Limb (tissue), 2 donors: Measurements from ENCODE around the gene TIMM44.
"Not testable (repeated sequence)": the region's sequence is repeated elsewhere in the genome, so short reads cannot be mapped to it uniquely, and the experiment has no call there.

Experiments
- DNase-seq, 2 donors: peaks; one replicate each; pipeline ENCODE4 v3.0.0-alpha.2; 2016; ENCODE audit errors: extremely low spot score in 2 of 2

The TIMM44 gene

DNA sequence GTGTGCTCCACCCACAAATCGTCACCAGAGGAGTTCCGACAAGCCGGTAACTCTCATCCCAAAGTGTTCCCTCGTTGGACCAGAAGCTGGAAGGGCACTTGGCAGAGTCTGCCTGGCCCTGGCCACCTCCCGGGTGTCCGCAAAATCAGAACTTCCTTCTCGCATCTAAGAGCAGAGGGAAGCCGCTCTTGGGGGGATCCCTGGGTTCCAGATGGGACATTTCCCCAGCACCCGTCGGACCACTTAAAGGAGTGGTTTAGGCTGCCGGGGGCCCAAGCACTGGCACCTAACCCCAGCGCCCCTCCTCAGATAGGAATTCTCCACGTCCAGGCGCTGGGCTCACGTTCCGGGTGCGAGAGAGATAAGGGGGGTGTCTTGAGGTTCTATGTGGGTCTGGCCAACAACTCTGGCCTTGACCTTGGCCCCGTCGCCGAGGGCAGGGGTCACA, 40.6 kb downstream of the TIMM44 start:
- no peak for DNase-seq

DNA sequence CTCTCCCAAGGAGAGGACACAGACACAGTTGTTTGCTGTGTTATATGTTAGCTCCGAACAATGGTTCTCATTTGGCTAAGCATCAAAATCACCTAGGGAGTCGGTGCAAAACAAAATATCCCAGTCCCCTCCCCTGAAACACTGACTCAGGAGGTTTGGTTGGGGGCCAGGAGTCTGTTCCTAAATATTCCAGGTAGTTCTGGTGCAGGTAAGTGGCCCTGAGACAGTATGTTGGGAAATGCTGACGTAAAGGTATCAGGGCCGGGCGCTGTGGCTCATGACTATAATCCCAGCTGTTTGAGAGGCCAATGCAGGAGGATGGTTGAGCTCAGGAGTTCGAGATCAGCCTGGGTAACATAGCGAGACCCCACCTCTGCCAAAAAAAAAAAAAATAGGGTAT, 42.1 kb downstream of the TIMM44 start:
- DNase-seq, result no peak

DNA sequence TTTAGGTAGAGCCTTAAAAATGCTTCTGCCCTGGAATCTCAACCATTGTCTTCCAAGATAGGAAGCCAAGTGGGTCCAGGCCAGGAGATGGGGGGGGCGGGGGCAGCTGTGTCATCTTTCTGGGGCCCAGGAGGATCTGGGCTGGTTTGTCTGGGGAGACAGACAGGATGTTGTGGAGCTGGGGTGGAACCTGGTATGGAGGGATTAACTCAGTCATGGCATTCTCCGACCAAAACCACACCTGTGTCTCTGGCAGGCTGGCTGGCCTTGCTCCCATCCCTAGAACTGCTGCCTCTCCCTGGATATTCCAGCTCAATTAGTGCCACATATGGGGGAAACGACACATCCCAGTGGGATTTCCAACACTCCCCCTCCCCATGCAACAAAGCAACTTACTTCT, 42.5 kb downstream of the TIMM44 start:
- DNase-seq, result no peak

DNA sequence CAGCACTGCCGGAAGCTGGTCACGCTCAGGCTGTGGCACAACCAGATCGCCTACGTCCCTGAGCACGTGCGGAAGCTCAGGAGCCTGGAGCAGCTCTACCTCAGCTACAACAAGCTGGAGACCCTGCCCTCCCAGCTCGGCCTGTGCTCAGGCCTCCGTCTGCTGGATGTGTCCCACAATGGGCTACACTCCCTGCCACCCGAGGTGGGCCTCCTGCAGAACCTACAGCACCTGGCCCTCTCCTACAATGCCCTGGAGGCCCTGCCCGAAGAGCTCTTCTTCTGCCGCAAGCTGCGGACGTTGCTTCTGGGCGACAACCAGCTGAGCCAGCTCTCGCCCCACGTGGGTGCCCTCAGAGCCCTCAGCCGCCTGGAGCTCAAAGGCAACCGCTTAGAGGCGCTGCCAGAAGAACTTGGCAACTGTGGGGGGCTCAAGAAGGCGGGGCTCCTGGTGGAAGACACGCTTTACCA, 43.0 kb downstream of the TIMM44 start:
- DNase-seq, result no peak

DNA sequence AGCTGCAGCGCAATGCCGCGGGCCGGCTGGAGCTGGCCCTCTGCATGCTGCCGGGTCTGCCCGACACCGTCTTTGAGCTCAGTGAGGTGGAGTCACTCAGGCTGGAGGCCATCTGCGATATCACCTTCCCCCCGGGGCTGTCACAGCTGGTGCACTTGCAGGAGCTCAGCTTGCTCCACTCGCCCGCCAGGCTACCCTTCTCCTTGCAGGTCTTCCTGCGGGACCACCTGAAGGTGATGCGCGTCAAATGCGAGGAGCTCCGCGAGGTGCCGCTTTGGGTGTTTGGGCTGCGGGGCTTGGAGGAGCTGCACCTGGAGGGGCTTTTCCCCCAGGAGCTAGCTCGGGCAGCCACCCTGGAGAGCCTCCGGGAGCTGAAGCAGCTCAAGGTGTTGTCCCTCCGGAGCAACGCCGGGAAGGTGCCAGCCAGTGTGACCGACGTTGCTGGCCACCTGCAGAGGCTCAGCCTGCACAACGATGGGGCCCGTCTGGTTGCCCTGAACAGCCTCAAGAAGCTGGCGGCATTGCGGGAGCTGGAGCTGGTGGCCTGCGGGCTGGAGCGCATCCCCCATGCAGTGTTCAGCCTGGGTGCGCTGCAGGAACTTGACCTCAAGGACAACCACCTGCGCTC, 43.6 kb downstream of the TIMM44 start:
- DNase-seq, result no peak

DNA sequence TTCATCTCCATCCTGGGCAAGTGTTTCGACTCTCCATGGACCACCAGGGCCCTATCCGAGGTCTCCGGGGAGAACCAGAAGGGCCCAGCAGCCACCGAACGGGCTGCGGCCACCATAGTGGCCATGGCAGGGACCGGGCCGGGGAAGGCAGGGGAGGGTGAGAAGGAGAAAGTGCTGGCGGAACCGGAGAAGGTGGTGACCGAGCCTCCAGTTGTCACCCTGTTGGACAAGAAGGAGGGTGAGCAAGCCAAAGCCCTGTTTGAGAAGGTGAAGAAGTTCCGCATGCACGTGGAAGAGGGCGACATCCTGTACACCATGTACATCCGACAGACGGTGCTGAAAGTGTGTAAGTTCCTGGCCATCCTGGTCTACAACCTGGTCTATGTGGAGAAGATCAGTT, 44.5 kb downstream of the TIMM44 start:
- no peak for DNase-seq

DNA sequence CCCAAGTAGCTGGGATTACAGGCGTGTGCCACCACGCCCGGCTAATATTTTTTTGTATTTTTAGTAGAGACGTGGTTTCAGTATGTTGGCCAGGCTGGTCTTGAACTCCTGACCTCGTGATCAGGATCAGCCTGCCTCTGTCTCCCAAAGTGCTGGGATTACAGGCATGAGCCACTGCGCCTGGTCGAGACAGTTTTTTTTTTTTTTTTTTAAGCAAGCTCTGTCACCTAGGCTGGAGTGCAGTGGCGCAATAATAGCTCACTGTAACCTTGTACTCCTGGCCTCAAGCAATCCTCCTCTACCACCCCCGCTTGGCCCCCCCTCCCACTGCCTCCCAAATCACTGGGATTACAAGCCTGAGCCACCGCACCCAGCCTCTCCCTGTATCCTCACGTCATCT, 46.2 kb downstream of the TIMM44 start:
- no peak for DNase-seq

DNA sequence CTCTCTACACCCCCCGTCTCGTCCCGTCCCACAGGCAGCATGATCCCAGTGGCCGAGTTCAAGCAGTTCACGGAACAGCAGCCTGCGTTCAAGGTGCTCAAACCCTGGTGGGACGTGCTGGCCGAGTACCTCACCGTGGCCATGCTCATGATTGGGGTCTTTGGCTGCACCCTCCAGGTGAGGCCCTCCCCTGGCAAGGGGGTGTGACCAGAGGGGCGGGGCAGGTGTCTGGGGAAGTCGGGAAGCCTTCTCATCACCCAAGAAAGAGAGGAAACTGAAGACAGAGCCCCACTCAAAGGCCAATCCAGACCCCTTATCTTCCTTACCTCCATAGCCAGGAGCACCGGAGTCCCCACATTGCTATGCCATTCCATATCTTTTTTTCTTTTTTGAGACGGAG, 47.9 kb downstream of the TIMM44 start:
- no peak for DNase-seq

DNA sequence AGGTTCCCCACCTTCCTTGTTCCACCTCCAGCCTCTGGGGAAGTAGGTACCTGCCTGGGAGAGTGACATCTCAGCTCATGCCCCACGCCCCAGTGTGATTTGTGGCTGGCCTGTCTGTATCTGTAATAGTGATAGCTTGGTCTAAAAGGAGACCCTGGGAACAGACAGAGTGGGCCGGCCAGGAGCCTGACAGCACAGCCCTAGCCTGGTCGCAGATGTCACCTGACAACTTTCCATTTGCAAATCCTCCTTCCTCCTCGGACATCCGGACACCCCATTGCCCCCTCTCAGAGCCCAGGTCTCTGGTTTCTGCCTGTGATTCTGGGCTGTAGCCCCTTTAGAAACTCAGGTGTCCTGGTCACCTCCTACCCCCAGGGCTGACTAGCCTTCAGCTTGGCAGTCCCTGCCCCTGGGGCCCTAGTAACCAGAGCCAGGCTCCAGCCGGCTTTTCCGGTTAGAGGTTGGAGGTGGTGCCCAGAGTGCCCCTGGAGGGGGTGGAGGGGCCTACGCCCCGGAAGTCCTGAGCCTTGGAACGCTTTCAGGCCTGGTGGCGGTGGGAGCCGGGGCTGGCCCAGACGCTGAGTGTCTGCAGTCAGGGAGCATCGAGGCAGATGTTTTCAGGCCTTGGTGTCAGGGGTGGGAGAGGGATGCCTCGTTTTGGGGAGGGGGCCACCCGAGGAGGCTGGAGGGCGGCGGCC, 48.7 kb downstream of the TIMM44 start:
- no peak for DNase-seq

DNA sequence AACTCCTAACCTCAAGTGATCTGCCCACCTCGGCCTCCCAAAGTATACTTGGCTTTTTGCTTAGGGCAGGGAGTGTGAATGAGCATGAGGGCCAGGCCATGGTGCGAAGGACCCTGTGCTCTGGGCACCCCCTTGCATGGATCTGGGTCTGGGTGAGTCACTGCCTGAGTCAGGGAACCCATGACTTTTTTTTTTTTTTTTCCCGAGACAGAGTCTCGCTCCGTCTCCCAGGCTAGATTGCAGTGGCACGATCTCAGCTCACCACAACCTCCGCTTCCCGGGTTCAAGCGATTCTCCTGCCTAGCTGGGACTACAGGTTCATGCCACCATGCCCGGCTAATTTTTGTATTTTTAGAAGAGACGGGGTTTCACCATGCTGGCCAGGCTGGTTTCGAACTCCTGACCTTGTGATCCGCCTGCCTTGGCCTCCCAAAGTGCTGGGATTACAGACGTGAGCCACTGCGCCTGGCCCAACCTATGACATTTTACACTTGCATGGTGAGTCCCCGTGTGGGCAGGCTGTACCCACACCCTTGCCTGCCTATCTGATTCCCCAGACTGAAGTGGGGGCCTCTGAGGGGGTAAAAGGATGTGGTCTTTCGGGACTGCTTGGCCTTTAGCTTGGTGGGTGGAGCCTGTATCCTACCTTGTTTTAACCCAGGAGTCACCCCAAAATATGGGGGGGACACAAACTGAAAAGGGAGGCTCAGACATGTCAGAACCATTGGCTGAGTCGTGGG, 49.9 kb downstream of the TIMM44 start:
- DNase-seq, result not testable (repeated sequence)

DNA sequence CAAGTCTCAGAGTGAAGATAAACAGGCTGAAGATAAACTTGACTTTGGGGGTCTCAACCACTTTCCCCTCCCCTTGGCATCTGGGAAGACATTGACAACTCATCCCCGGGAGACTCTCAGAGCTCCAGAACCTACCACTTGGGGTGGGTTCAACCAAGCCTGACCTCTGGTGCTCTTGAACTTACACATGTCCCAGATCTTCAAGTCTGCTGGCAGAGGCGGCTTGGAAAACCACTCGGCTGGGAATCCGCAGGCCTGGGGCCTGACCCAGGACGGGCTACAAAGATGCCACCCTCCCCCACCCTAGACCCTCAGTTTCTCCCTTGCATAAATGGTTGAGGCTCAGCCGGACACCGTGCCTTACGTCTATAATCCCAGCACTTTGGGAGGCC, 54.6 kb downstream of the TIMM44 start:
- DNase-seq, result no peak

DNA sequence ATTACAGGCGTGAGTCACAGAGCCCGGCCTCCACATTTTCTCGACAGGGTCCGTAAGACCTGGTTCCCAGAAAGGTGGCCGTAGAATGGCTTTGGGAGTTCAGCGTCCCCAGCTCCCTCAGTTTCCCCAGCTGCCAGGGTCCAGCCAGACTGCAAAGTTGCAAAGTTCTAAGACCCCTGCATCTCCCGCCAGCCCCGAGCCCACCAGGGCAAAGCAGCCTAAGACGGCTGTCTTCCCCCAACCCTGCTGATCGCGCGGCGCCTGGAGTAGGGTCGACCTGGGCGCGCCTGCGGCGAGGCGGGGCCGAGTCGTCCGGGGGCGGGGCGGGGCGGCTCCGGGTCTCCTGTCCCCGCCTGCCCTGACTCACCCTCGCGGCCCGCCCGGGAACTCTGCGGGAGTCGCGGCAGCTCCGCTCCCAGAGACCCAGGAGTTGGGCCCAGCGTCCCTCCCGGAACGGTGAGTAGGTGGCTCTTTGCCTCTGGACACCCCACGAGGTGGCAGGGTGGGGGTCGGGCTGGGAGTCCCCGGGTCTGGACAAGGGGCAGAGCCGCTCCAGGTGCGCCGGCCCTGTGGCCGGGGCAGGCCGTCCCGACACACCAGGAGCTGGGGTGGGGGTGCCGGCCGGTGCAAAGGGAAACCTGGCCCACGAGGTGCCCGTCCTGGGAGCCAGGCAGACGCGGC, 55.2 kb downstream of the TIMM44 start, which contains the start of gene LRRC8E:
Gene LRRC8E, plus strand, starts transcription at position 366 of the 681 bp plus-strand sequence. CDS start 7,094 bp downstream, outside the sequence.
- peak in 1 of 2 donors; percentile 57 for DNase-seq

DNA sequence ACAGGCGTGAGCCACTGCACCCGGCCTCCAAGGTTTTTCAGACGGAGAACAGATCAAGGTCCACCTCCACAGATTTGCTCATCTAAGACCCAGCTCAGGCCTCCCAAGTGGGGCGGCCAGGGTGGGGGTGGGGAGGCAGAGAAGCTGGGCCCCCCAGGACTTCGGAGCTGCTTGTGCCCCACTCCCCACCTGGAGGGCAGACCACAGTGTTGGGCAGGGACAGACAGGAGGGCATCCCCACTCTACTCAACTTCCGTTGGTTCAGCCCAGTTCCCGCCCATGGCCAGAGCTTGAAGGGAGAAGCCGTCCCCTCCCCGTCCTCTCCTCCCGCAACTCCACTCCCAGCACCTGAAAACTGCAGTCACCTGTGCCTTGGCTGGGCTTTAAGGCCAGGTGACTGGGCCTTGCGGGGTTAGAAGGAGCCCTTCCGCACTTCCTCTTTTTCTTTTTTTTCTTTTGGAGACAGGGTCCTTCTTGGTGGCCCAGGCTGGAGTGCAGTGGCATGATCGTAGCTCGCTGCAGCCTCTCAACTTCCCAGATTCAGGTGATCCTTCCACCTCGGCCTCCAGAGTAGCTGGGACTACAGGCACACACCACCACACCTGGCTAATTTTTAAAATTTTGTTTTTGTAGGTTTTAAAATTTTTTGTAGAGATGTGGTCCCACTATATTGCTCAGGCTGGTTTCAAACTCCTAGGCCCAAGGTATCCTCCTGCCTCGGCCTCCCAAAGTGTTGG, 55.9 kb downstream of the TIMM44 start:
- no peak for DNase-seq

DNA sequence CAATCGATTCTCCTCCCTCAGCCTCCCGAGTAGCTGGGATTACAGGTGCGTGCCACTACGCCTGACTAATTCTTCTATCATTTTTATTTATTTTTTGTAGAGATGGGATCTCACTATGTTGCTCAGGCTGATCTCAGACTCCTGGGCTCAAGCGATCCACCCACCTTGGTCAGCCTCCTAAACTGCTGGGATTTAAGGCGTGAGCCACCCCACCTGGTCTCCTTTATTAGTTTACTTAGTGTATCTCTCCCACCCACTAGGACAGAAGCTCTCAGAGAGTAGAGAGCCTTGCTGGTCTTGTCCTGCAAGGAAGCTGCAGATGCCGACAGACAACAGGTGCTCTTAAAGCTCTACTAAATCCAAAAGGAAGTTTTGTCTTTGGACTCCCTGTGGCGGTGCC, 57.6 kb downstream of the TIMM44 start:
- no peak for DNase-seq

DNA sequence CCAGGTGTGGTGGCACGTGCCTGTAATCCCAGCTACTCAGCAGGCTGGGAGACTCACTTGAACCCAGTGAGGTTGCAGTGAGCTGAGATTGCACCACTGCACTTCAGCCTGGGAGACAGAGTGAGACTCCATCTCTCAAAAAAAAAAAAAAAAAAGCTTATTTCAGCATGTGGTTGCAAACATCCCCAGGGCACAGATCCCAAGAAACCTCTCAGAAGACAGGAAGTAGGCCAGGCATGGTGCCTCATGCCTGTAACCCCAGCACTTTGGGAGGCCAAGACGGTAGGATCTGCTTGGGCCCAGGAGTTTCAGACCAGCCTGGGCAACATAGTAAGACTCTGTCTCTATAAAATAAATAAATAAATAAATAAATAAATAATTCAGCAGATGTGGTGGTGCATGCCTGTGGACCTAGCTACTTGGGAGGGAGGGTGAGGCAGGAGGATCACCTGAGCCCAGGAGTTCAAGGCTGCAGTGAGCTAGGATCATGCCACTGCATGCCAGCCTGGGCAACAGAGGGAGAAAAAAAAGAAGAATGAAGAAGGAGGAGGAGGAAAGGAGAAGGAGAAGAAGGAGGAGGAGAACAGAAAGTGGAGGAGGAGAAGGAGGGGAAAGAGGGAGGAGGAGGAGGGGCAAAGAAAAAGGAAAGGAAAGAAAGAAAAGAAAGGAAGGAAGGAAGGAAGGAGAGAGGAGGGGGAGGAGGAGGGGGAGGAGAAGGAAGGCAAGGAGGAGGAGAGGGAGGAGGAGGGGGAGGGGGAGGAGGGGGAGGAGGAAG, 59.5 kb downstream of the TIMM44 start:
- no peak for DNase-seq

DNA sequence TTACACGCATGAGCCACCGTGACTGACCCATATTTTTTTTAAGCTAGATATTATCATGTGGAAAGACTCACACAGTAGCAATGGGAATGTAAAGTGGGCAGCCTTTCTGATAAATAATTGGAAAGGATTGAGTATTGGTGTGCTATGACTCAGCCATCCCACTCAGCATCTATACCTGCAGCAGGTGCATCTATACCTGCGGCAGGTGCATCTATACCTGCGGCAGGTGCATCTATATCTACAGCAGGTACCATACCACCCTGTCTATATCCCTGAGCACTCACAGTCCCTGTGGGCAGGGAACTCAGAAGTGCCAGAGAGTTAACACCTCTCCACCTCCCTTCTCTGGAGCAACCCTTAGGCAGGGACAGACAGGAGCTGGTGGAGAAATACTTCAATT, 60.4 kb downstream of the TIMM44 start:
- DNase-seq, result no peak

DNA sequence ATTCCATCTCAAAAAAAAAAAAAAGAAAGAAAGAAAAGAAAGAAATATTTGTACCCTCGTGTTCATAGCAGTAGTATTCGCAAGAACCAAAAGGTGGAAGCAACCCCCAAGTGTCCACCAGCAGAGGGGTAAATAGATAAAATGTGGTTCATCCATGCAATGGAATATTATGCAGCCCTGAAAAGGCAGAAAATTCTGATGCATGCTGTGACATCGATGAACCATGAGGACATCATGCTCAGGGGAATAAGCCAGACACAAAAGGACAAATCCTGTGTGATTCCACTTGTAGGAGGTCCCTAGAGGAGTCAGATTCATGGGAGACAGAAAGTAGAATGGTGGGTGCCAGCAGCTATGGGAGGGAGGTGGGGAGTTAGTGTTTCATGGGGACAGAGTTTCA, 61.6 kb downstream of the TIMM44 start:
- DNase-seq, result no peak

DNA sequence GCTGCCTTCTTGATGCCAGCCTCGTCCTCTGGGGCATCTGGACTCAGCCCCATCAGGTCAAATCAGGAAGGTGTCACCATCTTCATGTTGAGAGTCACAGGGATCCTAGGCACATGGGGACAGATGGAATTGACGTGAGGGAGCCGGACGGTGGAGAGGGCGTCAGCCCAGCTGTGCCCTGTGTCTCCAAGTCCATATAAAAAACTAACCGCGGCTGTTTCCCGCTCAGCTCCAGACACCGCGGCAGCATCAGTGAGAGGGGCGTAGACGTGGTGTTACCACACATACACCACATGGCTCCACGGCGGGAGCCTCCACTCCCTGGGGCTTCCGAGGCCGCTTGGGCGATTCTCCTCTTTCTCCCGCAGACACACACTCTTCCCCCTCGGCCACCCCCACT, 63.6 kb downstream of the TIMM44 start:
- DNase-seq, result peak in 1 of 2 donors; percentile 38

DNA sequence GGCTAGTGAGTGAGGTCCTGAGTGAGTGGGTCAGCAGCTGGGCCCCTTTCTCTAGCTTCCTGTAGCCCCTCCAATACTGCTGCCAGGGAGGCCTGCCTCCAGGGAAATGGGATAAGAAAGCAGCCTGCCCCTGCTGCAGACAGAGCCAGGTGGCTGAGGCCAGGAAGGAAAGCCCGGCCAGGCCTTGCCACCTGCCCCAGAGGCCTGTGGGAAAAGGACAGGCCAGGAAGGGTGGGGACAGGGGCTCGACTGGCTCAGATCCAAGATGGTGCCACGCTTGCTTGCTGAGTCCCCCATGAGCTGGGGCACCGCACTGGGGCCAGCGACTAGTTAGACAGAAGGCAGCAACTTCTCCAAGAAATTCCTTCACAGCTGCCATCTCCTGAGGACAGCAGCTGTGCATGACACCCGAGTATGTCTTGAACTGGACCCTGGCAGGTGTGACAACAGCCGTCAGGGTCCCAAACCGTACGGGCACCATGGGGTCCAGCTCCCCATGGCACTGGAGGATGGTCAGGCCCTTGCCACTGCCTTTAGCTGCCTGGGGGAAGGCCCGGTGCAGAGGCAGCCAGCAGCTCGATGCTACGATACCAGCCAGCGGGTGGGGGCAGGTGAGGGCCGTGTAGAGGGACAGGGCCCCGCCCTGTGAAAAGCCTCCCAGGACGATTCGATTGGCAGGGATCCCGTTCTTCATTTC, 64.2 kb downstream of the TIMM44 start:
- DNase-seq, result peak in 1 of 2 donors; percentile 43
